Mucosa of stomach (tissue), 1 donor: ENCODE measurements around the gene MSRB3.

Experiments
- H3K27me3 ChIP-seq: one replicate; pipeline ENCODE4 v1.7.0; 2013; ENCODE audit warnings: mild to moderate bottlenecking, low read length; ENCODE audit not compliant: control insufficient read depth, insufficient read depth
- H3K36me3 ChIP-seq: one replicate; pipeline ENCODE4 v1.7.0; 2013; ENCODE audit warnings: low read length; ENCODE audit not compliant: control insufficient read depth, insufficient read depth
- H3K4me1 ChIP-seq: one replicate; pipeline ENCODE4 v1.7.0; 2013; ENCODE audit warnings: mild to moderate bottlenecking, low read length; ENCODE audit not compliant: control insufficient read depth, insufficient read depth
- H3K4me3 ChIP-seq: one replicate; pipeline ENCODE4 v1.7.0; 2013; ENCODE audit warnings: low read length
- H3K9ac ChIP-seq: one replicate; pipeline ENCODE4 v1.7.0; 2013; ENCODE audit warnings: mild to moderate bottlenecking, low read length, moderate library complexity
- H3K9me3 ChIP-seq: one replicate; pipeline ENCODE4 v1.7.0; 2013; ENCODE audit warnings: mild to moderate bottlenecking, low read length, moderate library complexity; ENCODE audit not compliant: control insufficient read depth
- donor health status: Pancreatic carcinoma.

The MSRB3 gene

GRCh38 chr12:65511134-65511834 is 232.8 kb downstream of the MSRB3 start:
- Histone ChIP-seq H3K9ac (no peak overlapping the region), H3K9me3 (no peaks in the 10 kb centered on the region), H3K4me3 (no peak overlapping the region), H3K27me3 (no peaks in the 10 kb centered on the region), H3K36me3 (no peaks in the 10 kb centered on the region), H3K4me1 (peaks cover 10% of the 10 kb centered on the region)

- Histone ChIP-seq H3K4me1 (peaks cover 10% of the 10 kb centered on the region), H3K9me3 (no peaks in the 10 kb centered on the region), H3K36me3 (no peaks in the 10 kb centered on the region), H3K27me3 (no peaks in the 10 kb centered on the region), H3K9ac (no peak overlapping the region), H3K4me3 (no peak overlapping the region)
Observed at GRCh38 chr12:65511912-65512311, 233.4 kb downstream of the MSRB3 start.
